ENCODE measurements around the gene MED13L.
A peak's percentile ranks its signal among the peaks of the same experiment; 100 is the strongest.

Gene MED13L

DNA sequence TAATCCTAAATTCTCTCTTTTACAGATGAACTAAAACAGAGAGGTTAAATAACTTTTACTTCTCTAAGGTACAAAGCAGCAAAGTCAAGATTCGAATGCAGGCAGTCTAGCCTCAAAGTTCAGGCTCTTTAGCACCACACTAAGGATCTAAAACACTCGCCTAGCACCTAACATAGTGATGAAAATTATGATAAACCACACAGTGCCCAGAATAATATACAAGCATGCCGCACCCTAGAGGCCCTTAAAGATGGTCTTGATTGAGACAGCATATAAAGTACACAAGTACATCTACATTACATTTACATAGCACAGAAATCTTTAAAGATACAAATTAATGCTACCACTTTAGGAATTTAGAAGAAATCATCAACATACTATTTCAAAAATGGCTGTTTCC, 207.0 kb downstream of the MED13L start:
- Histone ChIP-seq H3K23ac (ENCODE audit: low read length) (no peak overlapping the region), H2BK15ac (replicated peaks; ENCODE audit: low read depth) (no peak overlapping the region), H3K9ac (ENCODE audit: low read length) (no peak overlapping the region), H3K4me3 (ENCODE audit: low read length) (no peak overlapping the region), H3K79me1 (ENCODE audit: low read length) (peaks cover 2% of the 10 kb centered on the region), H3K27me3 (ENCODE audit: insufficient read depth, low read length, poor library complexity) (no peaks in the 10 kb centered on the region), H4K5ac (ENCODE audit: low read length) (no peak overlapping the region), H3K4me2 (ENCODE audit: low read length) (no peak overlapping the region), H3K36me3 (ENCODE audit: control insufficient read depth, insufficient read depth, low read length) (no peaks in the 10 kb centered on the region), H2BK120ac (ENCODE audit: low read depth, low read length) (no peak overlapping the region), H3K4me1 (ENCODE audit: control insufficient read depth, low read depth, low read length) (no peaks in the 10 kb centered on the region), H3K27ac (ENCODE audit: low read depth, low read length) (no peak overlapping the region), H2AK5ac (ENCODE audit: low read length) (no peak overlapping the region), H3K18ac (ENCODE audit: low read length) (no peak overlapping the region), H3K79me2 (ENCODE audit: control insufficient read depth, insufficient read depth, low read length) (peaks cover 3% of the 10 kb centered on the region), H3K56ac (ENCODE audit: low read length) (no peak overlapping the region), H4K8ac (ENCODE audit: low read depth, low read length) (no peak overlapping the region), H2BK5ac (ENCODE audit: low read length) (no peak overlapping the region), H3K4ac (ENCODE audit: low read depth, low read length) (no peak overlapping the region)
- no peak for DNase-seq
- no CpG with 5 or more reads among the region's 3 CpGs for WGBS (ENCODE audit: extremely low coverage, insufficient coverage, low lambda C conversion rate)

DNA sequence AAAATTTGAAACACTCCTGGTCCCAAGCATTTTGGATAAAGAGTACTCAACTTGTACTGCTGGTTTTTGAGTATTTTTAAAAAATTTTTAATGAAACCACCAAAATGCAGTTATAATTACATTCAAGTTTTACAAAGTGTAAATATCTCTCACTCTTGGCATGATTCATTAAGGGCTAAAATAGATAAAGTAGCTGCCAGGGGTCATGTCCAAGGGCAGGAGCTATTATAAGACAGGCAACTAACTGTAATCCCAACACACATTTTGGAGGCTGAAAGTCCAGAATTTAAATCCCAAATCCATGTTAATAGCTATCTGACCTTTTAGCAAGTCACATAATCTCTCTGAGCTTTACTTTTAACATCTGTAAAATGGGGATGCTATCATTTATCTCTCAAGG, 207.6 kb downstream of the MED13L start:
- no peak overlapping the region for H4K8ac ChIP-seq (ENCODE audit: low read depth, low read length)
- DNase-seq: no peak
- H3K56ac ChIP-seq (ENCODE audit: low read length): no peak overlapping the region
- no peak overlapping the region for H3K4ac ChIP-seq (ENCODE audit: low read depth, low read length)
- H3K18ac ChIP-seq (ENCODE audit: low read length): no peak overlapping the region
- H3K4me1 ChIP-seq (ENCODE audit: control insufficient read depth, low read depth, low read length): no peaks in the 10 kb centered on the region
- no peaks in the 10 kb centered on the region for H3K36me3 ChIP-seq (ENCODE audit: control insufficient read depth, insufficient read depth, low read length)
- no peak overlapping the region for H2BK15ac ChIP-seq (replicated peaks; ENCODE audit: low read depth)
- no peak overlapping the region for H4K5ac ChIP-seq (ENCODE audit: low read length)
- H3K27ac ChIP-seq (ENCODE audit: low read depth, low read length): no peak overlapping the region
- no peak overlapping the region for H3K4me3 ChIP-seq (ENCODE audit: low read length)
- H3K27me3 ChIP-seq (ENCODE audit: insufficient read depth, low read length, poor library complexity): no peaks in the 10 kb centered on the region
- H3K9ac ChIP-seq (ENCODE audit: low read length): no peak overlapping the region
- H3K79me1 ChIP-seq (ENCODE audit: low read length): peaks cover 2% of the 10 kb centered on the region
- H3K4me2 ChIP-seq (ENCODE audit: low read length): no peak overlapping the region
- H3K79me2 ChIP-seq (ENCODE audit: control insufficient read depth, insufficient read depth, low read length): peaks cover 3% of the 10 kb centered on the region
- no peak overlapping the region for H3K23ac ChIP-seq (ENCODE audit: low read length)
- H2AK5ac ChIP-seq (ENCODE audit: low read length): no peak overlapping the region
- no peak overlapping the region for H2BK5ac ChIP-seq (ENCODE audit: low read length)
- no peak overlapping the region for H2BK120ac ChIP-seq (ENCODE audit: low read depth, low read length)

DNA sequence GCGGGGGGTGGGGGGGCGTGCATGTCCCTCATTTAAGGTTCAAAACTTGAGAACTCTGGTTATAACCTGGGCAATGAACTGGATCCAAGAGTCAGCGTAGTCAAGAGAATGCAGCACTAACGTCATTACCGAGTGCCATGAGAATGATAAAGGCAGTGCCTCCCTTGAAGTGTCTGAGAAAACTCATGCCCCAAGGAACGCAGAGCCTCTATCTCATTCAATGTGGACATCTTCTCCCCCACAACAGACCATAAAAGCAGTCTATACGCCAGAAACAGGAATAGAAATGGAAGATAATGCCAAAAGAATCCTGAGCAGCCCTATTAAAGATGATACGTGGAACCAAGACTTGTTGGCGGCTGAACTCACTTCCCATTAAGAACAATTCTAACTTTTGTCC, 208.6 kb downstream of the MED13L start:
- no peak overlapping the region for H2BK5ac ChIP-seq (ENCODE audit: low read length)
- no peak overlapping the region for H3K4ac ChIP-seq (ENCODE audit: low read depth, low read length)
- H3K9ac ChIP-seq (ENCODE audit: low read length): no peak overlapping the region
- H3K4me3 ChIP-seq (ENCODE audit: low read length): no peak overlapping the region
- H3K27me3 ChIP-seq (ENCODE audit: insufficient read depth, low read length, poor library complexity): no peaks in the 10 kb centered on the region
- H3K4me2 ChIP-seq (ENCODE audit: low read length): no peak overlapping the region
- no peak overlapping the region for H4K5ac ChIP-seq (ENCODE audit: low read length)
- no peak overlapping the region for H2AK5ac ChIP-seq (ENCODE audit: low read length)
- WGBS (ENCODE audit: extremely low coverage, insufficient coverage, low lambda C conversion rate): no CpG with 5 or more reads among the region's 9 CpGs
- H3K27ac ChIP-seq (ENCODE audit: low read depth, low read length): no peak overlapping the region
- no peak overlapping the region for H2BK15ac ChIP-seq (replicated peaks; ENCODE audit: low read depth)
- no peak overlapping the region for H3K23ac ChIP-seq (ENCODE audit: low read length)
- H2BK120ac ChIP-seq (ENCODE audit: low read depth, low read length): no peak overlapping the region
- H3K56ac ChIP-seq (ENCODE audit: low read length): no peak overlapping the region
- DNase-seq: no peak
- peaks cover 5% of the 10 kb centered on the region for H3K79me2 ChIP-seq (ENCODE audit: control insufficient read depth, insufficient read depth, low read length)
- no peak overlapping the region for H4K8ac ChIP-seq (ENCODE audit: low read depth, low read length)
- H3K4me1 ChIP-seq (ENCODE audit: control insufficient read depth, low read depth, low read length): no peaks in the 10 kb centered on the region
- peaks cover 1% of the 10 kb centered on the region for H3K79me1 ChIP-seq (ENCODE audit: low read length)
- H3K18ac ChIP-seq (ENCODE audit: low read length): no peak overlapping the region
- no peaks in the 10 kb centered on the region for H3K36me3 ChIP-seq (ENCODE audit: control insufficient read depth, insufficient read depth, low read length)

DNA sequence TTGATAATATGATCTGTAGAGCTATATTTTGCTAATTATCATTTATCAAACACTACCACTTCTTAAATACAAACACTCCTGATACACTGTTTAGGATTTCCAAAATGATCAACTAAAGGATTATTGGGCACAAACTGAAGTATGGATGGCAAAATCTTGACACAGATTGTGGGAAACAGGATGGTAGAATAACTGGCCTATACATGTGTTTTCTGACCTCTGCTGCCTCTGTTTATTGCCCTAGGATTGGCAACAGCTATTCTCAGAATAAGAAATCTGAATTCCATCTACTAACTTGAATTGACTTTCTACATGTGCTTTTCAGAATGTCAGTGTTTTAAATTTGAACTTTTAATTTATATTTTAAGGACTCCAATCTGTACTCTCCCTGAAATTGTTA, 209.1 kb downstream of the MED13L start:
- Histone ChIP-seq H3K18ac (ENCODE audit: low read length) (no peak overlapping the region), H3K36me3 (ENCODE audit: control insufficient read depth, insufficient read depth, low read length) (no peaks in the 10 kb centered on the region), H3K4me1 (ENCODE audit: control insufficient read depth, low read depth, low read length) (no peaks in the 10 kb centered on the region), H2AK5ac (ENCODE audit: low read length) (no peak overlapping the region), H2BK5ac (ENCODE audit: low read length) (no peak overlapping the region), H3K79me1 (ENCODE audit: low read length) (peaks cover 1% of the 10 kb centered on the region), H3K27ac (ENCODE audit: low read depth, low read length) (no peak overlapping the region), H2BK120ac (ENCODE audit: low read depth, low read length) (no peak overlapping the region), H3K27me3 (ENCODE audit: insufficient read depth, low read length, poor library complexity) (no peaks in the 10 kb centered on the region), H3K4me2 (ENCODE audit: low read length) (no peak overlapping the region), H2BK15ac (replicated peaks; ENCODE audit: low read depth) (no peak overlapping the region), H3K9ac (ENCODE audit: low read length) (no peak overlapping the region), H3K4me3 (ENCODE audit: low read length) (no peak overlapping the region), H3K79me2 (ENCODE audit: control insufficient read depth, insufficient read depth, low read length) (peaks cover 5% of the 10 kb centered on the region), H3K23ac (ENCODE audit: low read length) (no peak overlapping the region), H3K56ac (ENCODE audit: low read length) (no peak overlapping the region), H4K5ac (ENCODE audit: low read length) (no peak overlapping the region), H3K4ac (ENCODE audit: low read depth, low read length) (no peak overlapping the region), H4K8ac (ENCODE audit: low read depth, low read length) (no peak overlapping the region)
- DNase-seq: no peak

DNA sequence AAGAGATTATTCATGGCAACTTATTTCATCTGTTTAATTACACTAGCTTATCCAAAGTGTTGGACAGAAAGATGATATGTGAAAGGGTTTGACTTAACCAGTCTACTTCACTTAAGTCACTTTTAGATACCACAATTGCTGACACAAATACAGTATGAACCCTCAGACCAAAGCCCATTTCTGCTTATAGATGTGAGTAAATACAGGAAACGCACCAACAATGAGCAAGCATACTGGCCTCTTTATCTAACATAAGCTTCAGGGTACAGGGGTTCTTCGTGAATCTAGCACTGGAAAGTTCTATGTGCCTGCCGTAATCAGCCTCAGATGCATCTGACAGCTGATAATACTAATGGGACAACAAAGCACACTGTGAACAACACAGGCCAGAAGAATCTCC, 209.6 kb downstream of the MED13L start:
- no peak for DNase-seq
- WGBS (ENCODE audit: extremely low coverage, insufficient coverage, low lambda C conversion rate): no CpG with 5 or more reads among the region's 3 CpGs
- no peak overlapping the region for H3K27ac ChIP-seq (ENCODE audit: low read depth, low read length)

DNA sequence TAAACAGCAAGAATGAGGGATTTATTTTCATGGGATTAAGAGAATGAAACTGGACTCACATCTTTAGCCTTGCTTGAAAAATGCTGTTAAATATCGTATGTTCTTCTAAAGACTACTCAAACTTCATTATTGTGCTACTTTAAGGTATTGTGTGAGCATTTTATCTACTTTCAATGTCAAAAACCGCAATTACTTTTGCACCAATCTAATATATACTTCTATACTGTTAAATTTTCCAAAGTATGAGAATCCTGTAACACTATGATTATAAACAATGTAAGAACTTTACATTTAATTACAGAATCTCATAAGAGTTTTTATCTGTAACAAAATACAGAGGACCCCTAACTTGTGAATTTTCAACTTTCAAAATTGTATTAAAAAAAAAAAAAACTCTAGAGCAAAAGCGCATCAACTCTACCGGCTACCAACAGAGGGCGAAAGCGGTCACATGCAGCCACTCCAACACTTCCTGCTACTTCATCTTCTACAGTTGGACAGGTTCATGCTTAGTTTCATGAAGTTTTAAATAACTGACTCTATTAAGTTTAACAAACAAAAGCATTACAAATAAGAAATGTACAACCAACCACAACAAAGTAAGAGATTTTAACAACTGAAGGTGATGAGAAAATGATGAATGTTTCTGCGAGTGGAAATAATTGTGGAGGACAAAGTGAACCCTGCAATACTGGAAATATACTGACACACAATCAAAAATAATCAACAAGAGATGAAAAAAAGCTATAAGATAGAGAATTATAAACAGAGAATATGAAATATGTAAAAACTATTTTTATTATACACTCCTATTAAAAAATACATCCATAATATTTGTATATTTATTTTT, 210.9 kb downstream of the MED13L start:
- no peak overlapping the region for H4K8ac ChIP-seq (ENCODE audit: low read depth, low read length)
- no peak overlapping the region for H3K4me2 ChIP-seq (ENCODE audit: low read length)
- no peak overlapping the region for H2AK5ac ChIP-seq (ENCODE audit: low read length)
- no peaks in the 10 kb centered on the region for H3K36me3 ChIP-seq (ENCODE audit: control insufficient read depth, insufficient read depth, low read length)
- no peak overlapping the region for H3K56ac ChIP-seq (ENCODE audit: low read length)
- H3K23ac ChIP-seq (ENCODE audit: low read length): no peak overlapping the region
- H2BK120ac ChIP-seq (ENCODE audit: low read depth, low read length): no peak overlapping the region
- no CpG with 5 or more reads among the region's 7 CpGs for WGBS (ENCODE audit: extremely low coverage, insufficient coverage, low lambda C conversion rate)
- no peak overlapping the region for H4K5ac ChIP-seq (ENCODE audit: low read length)
- no peak overlapping the region for H3K4me3 ChIP-seq (ENCODE audit: low read length)
- no peaks in the 10 kb centered on the region for H3K4me1 ChIP-seq (ENCODE audit: control insufficient read depth, low read depth, low read length)
- DNase-seq: peak; percentile 53
- H3K27me3 ChIP-seq (ENCODE audit: insufficient read depth, low read length, poor library complexity): no peaks in the 10 kb centered on the region
- no peak overlapping the region for H3K18ac ChIP-seq (ENCODE audit: low read length)
- H3K79me2 ChIP-seq (ENCODE audit: control insufficient read depth, insufficient read depth, low read length): peaks cover 9% of the 10 kb centered on the region
- no peak overlapping the region for H2BK15ac ChIP-seq (replicated peaks; ENCODE audit: low read depth)
- H2BK5ac ChIP-seq (ENCODE audit: low read length): no peak overlapping the region
- H3K9ac ChIP-seq (ENCODE audit: low read length): no peak overlapping the region
- H3K27ac ChIP-seq (ENCODE audit: low read depth, low read length): no peak overlapping the region
- H3K79me1 ChIP-seq (ENCODE audit: low read length): peaks cover 1% of the 10 kb centered on the region
- no peak overlapping the region for H3K4ac ChIP-seq (ENCODE audit: low read depth, low read length)

More for the DNA sequence above, 209.6 kb downstream of the MED13L start:
- H3K36me3 ChIP-seq (ENCODE audit: control insufficient read depth, insufficient read depth, low read length): no peaks in the 10 kb centered on the region
- H3K27me3 ChIP-seq (ENCODE audit: insufficient read depth, low read length, poor library complexity): no peaks in the 10 kb centered on the region
- no peak overlapping the region for H3K18ac ChIP-seq (ENCODE audit: low read length)
- H3K4ac ChIP-seq (ENCODE audit: low read depth, low read length): no peak overlapping the region
- H3K56ac ChIP-seq (ENCODE audit: low read length): no peak overlapping the region
- H3K23ac ChIP-seq (ENCODE audit: low read length): no peak overlapping the region
- H4K5ac ChIP-seq (ENCODE audit: low read length): no peak overlapping the region
- H2BK120ac ChIP-seq (ENCODE audit: low read depth, low read length): no peak overlapping the region
- peaks cover 9% of the 10 kb centered on the region for H3K79me2 ChIP-seq (ENCODE audit: control insufficient read depth, insufficient read depth, low read length)
- H2BK5ac ChIP-seq (ENCODE audit: low read length): no peak overlapping the region
- H2AK5ac ChIP-seq (ENCODE audit: low read length): no peak overlapping the region
- H4K8ac ChIP-seq (ENCODE audit: low read depth, low read length): no peak overlapping the region
- H3K79me1 ChIP-seq (ENCODE audit: low read length): peaks cover 1% of the 10 kb centered on the region
- no peaks in the 10 kb centered on the region for H3K4me1 ChIP-seq (ENCODE audit: control insufficient read depth, low read depth, low read length)
- H3K9ac ChIP-seq (ENCODE audit: low read length): no peak overlapping the region
- no peak overlapping the region for H3K4me2 ChIP-seq (ENCODE audit: low read length)
- no peak overlapping the region for H2BK15ac ChIP-seq (replicated peaks; ENCODE audit: low read depth)
- no peak overlapping the region for H3K4me3 ChIP-seq (ENCODE audit: low read length)
